ENCODE data around the gene ITGA2B. TPM values are rescaled to one million over a fixed set of nuclear protein-coding genes. Genes with fewer than 3 reads are reported as not detected.

The ITGA2B gene
- total and polyA plus RNA-seq, 2 of the 13 experiments (the other 11 are each of a cell fraction or from before 2014, with no cell fraction given) = 0.38 to 1.1 TPM

- no peak for TF ChIP-seq ZBTB49 (CRISPR knock-in tag; IDR thresholded peaks at IDR 0.05; ENCODE audit: borderline replicate concordance)
- no peak for TF ChIP-seq ZBTB1 (CRISPR knock-in tag; IDR thresholded peaks at IDR 0.05; ENCODE audit: borderline replicate concordance)
- TF ChIP-seq CHD4 (IDR thresholded peaks at IDR 0.05; ENCODE audit: borderline replicate concordance, low read length) = no peak
- TF ChIP-seq RNF2 (conservative IDR thresholded peaks at IDR 0.05; ENCODE audit: low read depth) = peak; percentile 73; the same call in 1 of the 2 replicates
- TF ChIP-seq KDM4B (CRISPR knock-in tag; IDR thresholded peaks at IDR 0.05) = no peak
- no peak for TF ChIP-seq DMAP1 (CRISPR knock-in tag; IDR thresholded peaks at IDR 0.05)
- TF ChIP-seq ZNF597 (CRISPR knock-in tag; IDR thresholded peaks at IDR 0.05) = no peak
- no peak for TF ChIP-seq ZNF713 (CRISPR knock-in tag; IDR thresholded peaks at IDR 0.05)
- TF ChIP-seq MTF1 (CRISPR knock-in tag; IDR thresholded peaks at IDR 0.05) = no peak
- no peak for TF ChIP-seq TEAD3 (CRISPR knock-in tag; optimal IDR thresholded peaks at IDR 0.05; ENCODE audit: borderline replicate concordance)
- TF ChIP-seq ZBTB7B (CRISPR knock-in tag; IDR thresholded peaks at IDR 0.05) = peak; percentile 98
- 0 out of 2 replicates have a peak, but pooled peaks have one; percentile 45 for TF ChIP-seq HOXD1 (CRISPR knock-in tag; IDR thresholded peaks at IDR 0.05)
- TF ChIP-seq GABPB1 (CRISPR knock-in tag; IDR thresholded peaks at IDR 0.05) = peak; percentile 85
- no peak for TF ChIP-seq GTF3A (CRISPR knock-in tag; conservative IDR thresholded peaks at IDR 0.05)
- TF ChIP-seq U2AF1 (optimal IDR thresholded peaks at IDR 0.05; ENCODE audit: low read depth, low read length) = no peak
- no peak for TF ChIP-seq ZNF282 (IDR thresholded peaks at IDR 0.05; ENCODE audit: partially characterized antibody)
Measured at GRCh38 chr17:44354582-44355561, 34.6 kb downstream of the ITGA2B start (continued).
